NCI-H1092 (cell line): ENCODE results near the gene PTBP2.

ENCODE experiments used
- DNase-seq: peaks from one replicate; lab custom pipeline; 2025; lab: John Stamatoyannopoulos, UW

The PTBP2 gene

GRCh38 chr1:96825950-96826576, 104.5 kb downstream of the PTBP2 start:
- no peak for DNase-seq

- no peak for DNase-seq
Measured at GRCh38 chr1:96833376-96833775, 111.8 kb downstream of the PTBP2 start.

GRCh38 chr1:96834986-96835385, 113.4 kb downstream of the PTBP2 start:
- no peak for DNase-seq

- no peak for DNase-seq
Measured at GRCh38 chr1:96837057-96837780, 115.6 kb downstream of the PTBP2 start.

GRCh38 chr1:96837781-96838216, 116.2 kb downstream of the PTBP2 start:
- no peak for DNase-seq

- DNase-seq: no peak
Measured at GRCh38 chr1:96840396-96840795, 118.8 kb downstream of the PTBP2 start.

- no peak for DNase-seq
Measured at GRCh38 chr1:96842215-96842614, 120.6 kb downstream of the PTBP2 start.

- DNase-seq: no peak
Measured at GRCh38 chr1:96843196-96843595, 121.6 kb downstream of the PTBP2 start.

GRCh38 chr1:96843601-96844000, 122.0 kb downstream of the PTBP2 start:
- no peak for DNase-seq

- no peak for DNase-seq
Measured at GRCh38 chr1:96845464-96845863, 123.9 kb downstream of the PTBP2 start.

- no peak for DNase-seq
Measured at GRCh38 chr1:96861836-96862235, 140.3 kb downstream of the PTBP2 start.

GRCh38 chr1:96863449-96863848, 141.9 kb downstream of the PTBP2 start:
- DNase-seq: no peak
